ENCODE measurements around the gene AMELX.

Gene AMELX

DNA sequence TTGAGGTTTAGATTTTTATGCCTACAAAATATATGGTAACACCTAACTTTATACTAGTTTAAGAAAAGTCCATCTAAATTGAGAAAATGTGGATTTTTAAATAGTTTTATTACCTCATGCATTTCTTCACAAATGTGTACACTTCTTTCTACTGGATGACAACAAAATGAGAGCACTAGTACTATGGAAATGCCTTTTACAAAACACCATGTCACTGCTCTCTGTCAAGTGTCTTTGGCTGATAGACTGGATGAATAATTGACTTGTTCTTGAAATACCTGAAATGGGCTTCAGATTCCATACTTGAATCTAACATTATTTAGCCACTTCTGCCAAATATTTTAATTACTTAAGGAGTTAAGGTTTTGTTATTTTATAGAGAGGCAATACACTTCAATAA is 49.5 kb downstream of the AMELX start:
- no peak overlapping the region for H3K27ac ChIP-seq
- TF ChIP-seq CTCF (conservative IDR thresholded peaks at IDR 0.05) = no peak
- no peak for TF ChIP-seq ZFX (IDR thresholded peaks at IDR 0.05)

DNA sequence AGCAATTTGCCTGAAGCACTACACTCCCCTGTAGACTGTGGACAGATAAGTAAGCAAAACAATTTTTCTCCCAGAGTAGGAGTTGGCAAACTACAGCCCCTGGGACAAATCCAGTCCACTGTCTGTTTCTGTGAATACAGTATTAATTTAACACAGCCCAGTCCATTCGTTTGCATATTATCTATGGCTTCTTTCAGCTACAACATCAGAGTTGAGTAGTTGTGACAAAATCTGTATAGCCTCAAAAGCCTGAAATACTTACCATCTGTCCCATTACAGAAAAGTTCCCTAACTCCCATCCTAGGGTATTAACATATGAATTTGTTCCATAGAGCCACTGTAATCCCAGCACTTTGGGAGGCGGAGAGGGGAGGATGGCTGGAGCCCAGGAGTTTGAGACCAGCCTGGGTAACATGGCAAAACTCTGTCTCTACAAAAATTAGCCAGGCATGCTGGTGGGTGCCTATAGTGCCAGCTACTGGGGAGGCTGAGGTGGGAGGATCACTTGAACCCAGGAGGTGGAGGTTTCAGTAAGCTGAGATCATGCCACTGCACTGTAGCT is 53.0 kb downstream of the AMELX start:
- H3K27ac ChIP-seq = no peak overlapping the region
- no peak for TF ChIP-seq CTCF (conservative IDR thresholded peaks at IDR 0.05)
- TF ChIP-seq ZFX (IDR thresholded peaks at IDR 0.05) = no peak

DNA sequence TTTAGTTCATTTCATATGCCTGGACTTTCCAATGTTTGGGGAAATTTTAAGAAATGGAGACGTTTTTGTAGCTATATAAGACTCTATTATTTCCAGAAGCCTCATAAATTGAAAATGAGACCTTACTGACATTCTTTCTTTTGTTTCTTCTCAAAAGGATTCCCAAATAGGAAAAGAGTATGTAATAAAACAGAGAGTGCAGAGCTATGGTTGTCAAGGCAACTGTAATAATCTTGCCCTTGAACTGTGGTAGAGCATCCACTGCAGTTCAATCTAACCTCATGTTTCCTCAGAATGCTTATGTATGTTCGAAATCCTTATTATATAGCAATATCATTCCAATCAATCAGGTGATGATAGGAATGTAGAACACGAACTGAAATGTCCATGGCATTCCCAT is 54.1 kb downstream of the AMELX start:
- no peak for TF ChIP-seq CTCF (conservative IDR thresholded peaks at IDR 0.05)
- no peak for TF ChIP-seq ZFX (IDR thresholded peaks at IDR 0.05)
- no peak overlapping the region for H3K27ac ChIP-seq

GRCh38 chrX:11349020-11349419 is 55.8 kb downstream of the AMELX start:
- no peak for TF ChIP-seq CTCF (conservative IDR thresholded peaks at IDR 0.05)
- no peak for TF ChIP-seq ZFX (IDR thresholded peaks at IDR 0.05)
- no peak overlapping the region for H3K27ac ChIP-seq

DNA sequence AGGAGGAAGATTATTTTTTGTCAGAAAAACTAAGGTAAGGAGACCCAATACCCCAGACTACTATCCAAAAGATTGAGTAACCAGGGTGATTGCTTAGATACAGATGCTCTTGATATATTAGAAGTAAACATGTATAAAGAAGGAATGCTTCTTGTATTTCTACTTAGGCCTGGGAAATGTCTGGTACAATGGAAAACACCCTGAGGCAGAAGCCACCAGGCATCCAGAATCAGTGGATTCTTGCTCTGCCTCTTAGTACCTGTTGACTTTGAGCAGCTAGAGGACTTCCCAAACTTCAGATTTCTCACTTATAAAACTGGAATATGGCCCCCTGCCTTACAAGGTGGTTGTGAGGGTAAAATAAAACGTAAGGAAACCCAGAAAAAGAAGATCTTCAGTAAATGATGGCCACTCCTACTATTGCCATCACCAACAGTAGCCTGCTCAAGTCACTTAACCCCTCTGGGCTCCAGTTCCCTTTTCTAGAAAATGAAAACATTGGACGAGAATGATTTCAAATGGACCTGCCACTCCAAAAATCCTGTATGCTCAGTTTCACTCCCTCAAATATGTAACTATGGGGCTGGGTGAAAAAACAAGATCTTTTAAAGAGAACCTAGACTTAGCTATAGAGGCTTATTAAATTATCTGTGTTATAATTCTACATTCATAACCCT is 56.6 kb downstream of the AMELX start:
- no peak overlapping the region for H3K27ac ChIP-seq
- TF ChIP-seq ZFX (IDR thresholded peaks at IDR 0.05) (no peak), CTCF (conservative IDR thresholded peaks at IDR 0.05) (no peak)

All from C4-2B (cell line).